HG03097 (cell line): Measurements from ENCODE around the gene NFYC.
"Not testable (repeated sequence)": the region's sequence is repeated elsewhere in the genome, so short reads cannot be mapped to it uniquely, and the experiment has no call there.

Source experiments
- ATAC-seq: cut with Tn5 transposase; IDR thresholded peaks from one replicate; pipeline ENCODE4 v1.9.1; 2021; ENCODE audit not compliant: unreplicated experiment, low FRiP score

Gene NFYC

GRCh38 chr1:40664791-40665190, 26.7 kb upstream of the NFYC start:
- no peak for ATAC-seq

DNA sequence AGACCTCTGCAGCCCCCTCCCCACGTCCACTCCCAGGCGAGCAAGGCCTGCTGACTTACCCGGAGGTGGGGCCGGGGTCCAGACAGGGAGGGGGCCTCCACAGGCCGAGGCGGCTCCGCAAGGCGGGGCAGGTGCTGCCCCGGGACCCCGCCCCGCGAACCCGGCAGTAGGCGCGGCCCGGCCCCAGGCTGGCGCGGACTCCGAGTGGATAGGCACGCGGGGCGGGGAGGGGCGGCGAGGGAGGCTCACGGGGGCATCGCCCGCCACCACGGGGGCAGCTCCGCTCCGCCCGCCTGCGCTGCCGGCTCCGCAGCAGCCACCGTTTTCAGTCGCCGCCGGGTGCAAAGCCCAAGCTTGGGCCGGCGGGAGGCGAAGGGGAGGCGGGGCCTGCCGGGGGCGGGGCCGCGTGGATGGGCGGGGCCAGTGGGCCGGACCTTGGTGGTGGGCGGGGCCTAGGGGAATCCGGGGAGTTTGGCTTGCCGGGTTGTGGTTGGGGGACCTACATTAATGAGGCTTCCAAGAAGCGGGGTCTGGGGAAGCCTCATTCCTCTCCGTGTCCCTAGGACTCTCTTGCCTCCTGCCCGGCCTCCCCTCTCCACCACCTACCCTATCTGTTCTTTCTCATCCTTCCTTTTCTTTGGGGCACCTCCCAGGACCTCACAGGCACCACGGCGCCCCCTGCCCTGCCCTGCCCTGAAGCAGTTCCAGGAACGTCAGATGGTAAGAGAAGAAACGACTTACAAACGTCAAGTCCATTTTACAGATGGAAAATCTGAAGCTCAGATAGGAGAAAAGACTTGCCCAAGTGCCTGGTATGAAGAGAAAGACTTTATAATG, 26.0 kb upstream of the NFYC start, which contains the start of gene RIMS3:
Gene RIMS3, minus strand, starts transcription at position 348 of the 837 bp plus-strand sequence. CDS start 23,757 bp downstream, outside the sequence.
- peak; percentile 49 for ATAC-seq

GRCh38 chr1:40668769-40669525, 22.6 kb upstream of the NFYC start:
- peak; percentile 57 for ATAC-seq

DNA sequence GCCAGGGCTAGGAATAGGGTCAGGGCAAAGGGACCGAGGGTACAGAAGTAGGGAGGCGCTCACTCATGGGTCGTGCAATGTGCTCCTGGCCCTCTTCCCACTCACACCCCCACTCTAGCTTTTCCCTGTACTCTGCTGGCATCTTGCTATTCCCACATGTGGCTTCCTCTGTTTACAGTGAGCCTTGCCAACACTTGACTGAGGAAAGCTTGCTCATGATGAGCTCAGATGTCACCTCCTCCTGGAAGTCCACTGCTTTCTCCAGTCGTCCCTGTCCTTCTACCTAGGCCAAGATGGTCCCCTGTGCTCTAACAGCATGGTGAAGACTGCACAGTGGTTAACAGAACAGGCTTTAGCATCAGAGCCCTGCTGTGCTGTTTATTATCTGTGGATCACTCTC, 18.1 kb upstream of the NFYC start:
- no peak for ATAC-seq

DNA sequence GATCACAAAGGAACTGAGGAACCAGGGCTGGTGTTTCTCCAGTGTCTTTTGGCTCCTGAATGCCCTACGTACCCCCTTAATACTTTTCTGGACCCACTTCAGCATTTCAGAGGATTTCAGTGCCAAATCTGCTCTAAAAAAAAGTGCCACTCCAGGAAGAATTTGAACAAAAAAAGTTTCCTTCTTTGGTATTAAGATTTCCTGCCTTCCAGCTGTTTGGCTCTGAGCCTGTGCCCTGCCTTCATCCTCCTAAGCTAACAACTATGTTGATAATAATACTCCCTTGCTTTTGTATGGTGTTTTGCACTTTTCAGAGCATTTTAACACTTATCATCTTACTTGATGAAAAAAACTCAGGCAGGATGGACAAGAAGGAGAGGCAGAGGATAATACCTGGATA, 15.0 kb upstream of the NFYC start:
- ATAC-seq, result no peak

- no peak for ATAC-seq
These were observed 12.1 kb upstream of the NFYC start for GRCh38 chr1:40679165-40679953.

- no peak for ATAC-seq
These were observed 6.8 kb upstream of the NFYC start for GRCh38 chr1:40684669-40685068.

GRCh38 chr1:40687059-40687458, 4.4 kb upstream of the NFYC start:
- no peak for ATAC-seq

GRCh38 chr1:40687661-40688060, 3.8 kb upstream of the NFYC start:
- ATAC-seq, result no peak

DNA sequence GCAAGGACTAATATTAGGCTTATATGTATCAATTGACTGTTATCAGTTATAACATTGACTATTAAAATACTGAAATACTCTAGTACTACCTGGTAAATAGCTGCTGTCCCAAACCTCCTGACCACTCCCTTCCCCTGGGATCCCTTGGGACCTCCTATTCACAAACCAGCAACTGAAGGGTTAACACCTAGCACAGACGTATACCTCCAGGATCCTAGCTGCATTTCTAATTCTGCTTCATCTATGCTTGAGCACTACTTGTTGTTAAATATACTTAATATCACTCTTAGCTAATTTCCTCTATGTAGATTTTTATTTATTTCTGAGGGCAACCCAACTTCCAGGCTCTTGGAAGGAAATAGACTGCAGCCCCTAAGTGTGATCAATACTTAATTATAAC, 1.8 kb upstream of the NFYC start:
- no peak for ATAC-seq

DNA sequence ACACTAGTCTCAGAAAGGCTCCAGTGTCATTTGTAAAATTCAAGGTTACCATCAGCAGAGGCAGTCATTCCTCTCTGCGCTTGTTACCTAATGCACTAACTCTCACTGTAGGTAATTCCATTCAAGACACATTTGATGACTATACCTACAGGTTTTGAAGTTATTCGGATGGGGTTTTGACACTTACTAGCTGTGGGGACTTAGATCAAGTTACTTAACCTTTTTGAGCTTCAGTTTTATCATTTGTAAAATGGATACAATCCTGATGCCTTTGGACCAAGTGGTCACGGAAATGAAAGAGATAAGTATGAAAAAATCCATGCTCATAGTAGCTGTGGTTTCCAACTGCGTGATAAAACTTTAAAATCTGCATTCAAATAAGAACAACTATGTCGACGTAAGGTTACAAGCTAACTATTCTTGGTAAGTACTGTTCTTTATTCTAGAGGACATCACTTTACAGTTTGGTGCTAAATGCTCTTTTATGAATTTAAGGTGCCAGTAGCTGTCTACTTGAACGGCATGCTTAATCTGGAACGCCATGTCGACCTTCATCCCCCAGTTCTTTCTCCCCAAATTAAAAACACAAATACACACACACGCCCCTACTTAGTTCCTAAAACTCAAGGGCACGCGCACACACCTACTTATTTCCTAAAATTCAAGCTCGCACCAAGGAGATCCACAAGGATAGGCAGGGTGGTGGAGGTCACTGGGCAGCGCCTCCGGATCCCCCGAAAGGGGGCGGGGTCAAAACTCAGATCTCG, 550 bp upstream of the NFYC start:
- ATAC-seq, result no peak

- no peak for ATAC-seq
These were observed 958 bp downstream of the NFYC start for GRCh38 chr1:40692429-40692895.

- no peak for ATAC-seq
These were observed 1.9 kb downstream of the NFYC start for GRCh38 chr1:40693425-40693824.

DNA sequence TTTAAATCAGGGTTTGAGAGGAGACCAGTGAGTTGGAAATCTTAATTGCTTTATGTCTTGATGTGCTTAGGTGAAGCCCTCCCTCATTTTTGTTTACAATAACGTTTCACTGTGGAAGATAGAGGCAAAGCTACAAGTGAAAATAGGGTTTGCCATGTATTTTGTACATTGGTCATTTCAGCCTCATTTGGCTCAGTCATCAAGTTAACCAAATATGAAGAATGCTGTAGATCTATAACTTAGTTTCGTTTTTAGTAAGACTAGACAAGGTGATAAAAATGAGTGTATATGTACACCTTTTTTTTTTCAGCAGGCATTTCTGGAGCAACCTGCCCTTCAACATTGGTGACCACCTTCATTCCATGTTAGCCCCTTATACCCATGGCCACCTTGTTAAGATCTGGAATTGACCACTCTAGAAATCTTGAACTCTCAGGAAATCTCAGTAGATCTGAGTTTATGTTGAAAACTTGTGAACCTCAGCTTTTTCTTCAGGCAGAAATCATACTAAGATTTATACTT, 2.9 kb downstream of the NFYC start:
- no peak for ATAC-seq

GRCh38 chr1:40696294-40696693, 4.8 kb downstream of the NFYC start:
- no peak for ATAC-seq

GRCh38 chr1:40697436-40697835, 5.9 kb downstream of the NFYC start:
- ATAC-seq, result no peak

DNA sequence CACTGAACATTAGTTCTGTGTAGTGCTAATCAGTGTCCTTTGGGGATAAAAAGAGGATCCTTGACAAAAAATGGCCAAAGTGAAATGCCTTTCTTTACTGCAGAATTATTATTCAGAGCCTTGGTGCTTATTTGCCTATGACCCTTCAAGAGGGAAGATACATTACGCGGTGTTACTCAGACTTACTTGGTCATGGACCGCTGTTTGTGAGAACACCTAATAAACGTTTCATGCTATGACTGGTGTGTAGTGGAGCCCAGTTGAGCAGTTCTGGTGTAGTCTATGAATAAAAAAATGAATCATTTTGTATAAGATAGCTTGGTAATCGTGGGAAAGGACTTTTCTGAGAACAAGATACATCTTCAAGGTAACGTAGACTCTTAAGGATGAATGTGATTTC, 8.3 kb downstream of the NFYC start:
- ATAC-seq, result peak; percentile 52

DNA sequence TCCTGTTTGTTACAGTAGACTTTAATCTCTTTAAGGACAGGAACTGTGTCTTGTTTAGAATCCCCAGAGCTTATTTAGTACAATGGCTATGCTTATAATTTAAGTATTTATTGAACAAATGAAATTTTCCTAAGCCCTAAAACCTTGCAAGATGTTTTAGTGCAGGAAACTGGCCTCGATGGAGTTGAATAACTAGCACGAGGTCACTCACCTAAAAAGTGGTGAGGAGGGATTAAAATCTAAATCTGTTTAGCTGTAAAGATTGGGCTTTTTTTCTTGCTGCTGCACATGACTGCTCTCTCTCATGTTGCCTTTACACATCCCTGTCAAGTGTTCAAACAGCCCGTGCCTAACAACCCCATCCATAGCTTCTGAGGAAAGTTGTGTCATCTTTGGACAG, 10.2 kb downstream of the NFYC start:
- no peak for ATAC-seq

DNA sequence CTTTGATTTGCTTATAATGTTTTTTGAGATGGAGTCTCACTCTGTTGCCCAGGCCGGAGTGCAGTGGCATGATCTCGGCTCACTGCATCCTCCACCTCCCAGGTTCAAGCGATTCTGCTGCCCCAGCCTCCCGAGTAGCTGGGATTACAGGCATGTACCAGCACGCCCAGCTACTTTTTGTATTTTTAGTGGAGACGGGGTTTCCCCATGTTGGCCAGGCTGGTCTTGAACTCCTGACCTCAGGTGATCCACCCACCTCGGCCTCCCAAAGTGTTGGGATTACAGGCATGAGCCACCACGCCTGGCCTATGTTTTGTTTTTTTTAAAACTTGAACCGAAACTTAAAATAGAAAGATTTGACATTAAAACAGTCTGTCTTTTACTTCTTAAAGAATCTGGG, 11.3 kb downstream of the NFYC start:
- not testable (repeated sequence) for ATAC-seq

GRCh38 chr1:40703316-40703715, 11.8 kb downstream of the NFYC start:
- no peak for ATAC-seq
